Measurements from ENCODE around the gene STAM2.

GRCh38 chr2:152154462-152154861 is 21.1 kb downstream of the STAM2 start:
- TF ChIP-seq, protein P1, sequence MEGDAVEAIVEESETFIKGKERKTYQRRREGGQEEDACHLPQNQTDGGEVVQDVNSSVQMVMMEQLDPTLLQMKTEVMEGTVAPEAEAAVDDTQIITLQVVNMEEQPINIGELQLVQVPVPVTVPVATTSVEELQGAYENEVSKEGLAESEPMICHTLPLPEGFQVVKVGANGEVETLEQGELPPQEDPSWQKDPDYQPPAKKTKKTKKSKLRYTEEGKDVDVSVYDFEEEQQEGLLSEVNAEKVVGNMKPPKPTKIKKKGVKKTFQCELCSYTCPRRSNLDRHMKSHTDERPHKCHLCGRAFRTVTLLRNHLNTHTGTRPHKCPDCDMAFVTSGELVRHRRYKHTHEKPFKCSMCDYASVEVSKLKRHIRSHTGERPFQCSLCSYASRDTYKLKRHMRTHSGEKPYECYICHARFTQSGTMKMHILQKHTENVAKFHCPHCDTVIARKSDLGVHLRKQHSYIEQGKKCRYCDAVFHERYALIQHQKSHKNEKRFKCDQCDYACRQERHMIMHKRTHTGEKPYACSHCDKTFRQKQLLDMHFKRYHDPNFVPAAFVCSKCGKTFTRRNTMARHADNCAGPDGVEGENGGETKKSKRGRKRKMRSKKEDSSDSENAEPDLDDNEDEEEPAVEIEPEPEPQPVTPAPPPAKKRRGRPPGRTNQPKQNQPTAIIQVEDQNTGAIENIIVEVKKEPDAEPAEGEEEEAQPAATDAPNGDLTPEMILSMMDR (IDR thresholded peaks at IDR 0.05; ENCODE audit: insufficient read depth, low read depth, low read length) = no peak
- no peak for TF ChIP-seq EZH2 (IDR thresholded peaks at IDR 0.05; ENCODE audit: insufficient read depth, low read length)

All from astrocyte (in vitro differentiated cells and primary cell).